ENCODE results near the gene SYNGR3.
A peak's percentile ranks its signal among the peaks of the same experiment; 100 is the strongest.
"Not testable (repeated sequence)": the region's sequence is repeated elsewhere in the genome, so short reads cannot be mapped to it uniquely, and the experiment has no call there.

Gene SYNGR3, protein sequence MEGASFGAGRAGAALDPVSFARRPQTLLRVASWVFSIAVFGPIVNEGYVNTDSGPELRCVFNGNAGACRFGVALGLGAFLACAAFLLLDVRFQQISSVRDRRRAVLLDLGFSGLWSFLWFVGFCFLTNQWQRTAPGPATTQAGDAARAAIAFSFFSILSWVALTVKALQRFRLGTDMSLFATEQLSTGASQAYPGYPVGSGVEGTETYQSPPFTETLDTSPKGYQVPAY

DNA sequence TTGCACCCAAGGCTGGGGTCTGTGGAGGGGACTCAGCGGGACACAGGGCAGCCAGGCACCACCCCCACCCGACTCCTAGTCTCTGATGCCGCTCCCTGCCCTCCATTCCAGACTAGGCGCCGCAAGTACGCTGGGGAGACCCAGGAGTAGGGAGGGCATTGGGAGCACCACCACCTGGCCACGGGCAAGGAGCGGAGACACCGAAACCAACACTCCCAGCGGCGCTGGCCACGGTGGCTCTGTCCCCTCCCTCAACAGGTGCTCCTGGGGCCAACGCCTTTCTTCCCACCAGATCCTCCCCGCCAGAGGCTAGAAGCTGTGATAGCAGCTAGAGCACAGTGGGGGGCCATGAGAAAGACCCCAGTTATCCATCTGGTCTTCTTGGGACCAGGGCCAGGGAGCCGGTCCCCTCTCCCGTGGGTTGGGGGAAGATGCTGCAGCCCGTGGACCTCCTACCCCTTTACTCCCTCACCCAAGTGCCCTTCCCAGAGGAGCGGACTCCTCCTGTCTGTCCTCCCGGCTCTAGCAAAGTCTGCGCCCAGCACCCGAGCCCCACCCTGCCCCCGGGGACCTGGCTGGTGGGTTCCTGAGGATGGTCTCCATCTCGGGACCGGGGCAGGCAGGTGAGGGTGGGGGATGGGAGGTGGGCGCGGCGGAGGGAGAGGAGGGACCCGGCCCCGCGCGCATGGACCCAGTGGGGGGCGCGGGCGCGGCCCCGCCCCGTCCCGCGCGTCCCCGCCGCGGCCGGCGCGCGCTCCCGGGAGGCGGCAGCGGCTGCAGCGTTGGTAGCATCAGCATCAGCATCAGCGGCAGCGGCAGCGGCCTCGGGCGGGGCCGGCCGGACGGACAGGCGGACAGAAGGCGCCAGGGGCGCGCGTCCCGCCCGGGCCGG lies at the start of gene SYNGR3:
SYNGR3 (plus strand) TSS at position 762 of the 892 bp plus-strand sequence. CDS start 133 bp downstream, outside the sequence.
- no peak for DNase-seq

DNA sequence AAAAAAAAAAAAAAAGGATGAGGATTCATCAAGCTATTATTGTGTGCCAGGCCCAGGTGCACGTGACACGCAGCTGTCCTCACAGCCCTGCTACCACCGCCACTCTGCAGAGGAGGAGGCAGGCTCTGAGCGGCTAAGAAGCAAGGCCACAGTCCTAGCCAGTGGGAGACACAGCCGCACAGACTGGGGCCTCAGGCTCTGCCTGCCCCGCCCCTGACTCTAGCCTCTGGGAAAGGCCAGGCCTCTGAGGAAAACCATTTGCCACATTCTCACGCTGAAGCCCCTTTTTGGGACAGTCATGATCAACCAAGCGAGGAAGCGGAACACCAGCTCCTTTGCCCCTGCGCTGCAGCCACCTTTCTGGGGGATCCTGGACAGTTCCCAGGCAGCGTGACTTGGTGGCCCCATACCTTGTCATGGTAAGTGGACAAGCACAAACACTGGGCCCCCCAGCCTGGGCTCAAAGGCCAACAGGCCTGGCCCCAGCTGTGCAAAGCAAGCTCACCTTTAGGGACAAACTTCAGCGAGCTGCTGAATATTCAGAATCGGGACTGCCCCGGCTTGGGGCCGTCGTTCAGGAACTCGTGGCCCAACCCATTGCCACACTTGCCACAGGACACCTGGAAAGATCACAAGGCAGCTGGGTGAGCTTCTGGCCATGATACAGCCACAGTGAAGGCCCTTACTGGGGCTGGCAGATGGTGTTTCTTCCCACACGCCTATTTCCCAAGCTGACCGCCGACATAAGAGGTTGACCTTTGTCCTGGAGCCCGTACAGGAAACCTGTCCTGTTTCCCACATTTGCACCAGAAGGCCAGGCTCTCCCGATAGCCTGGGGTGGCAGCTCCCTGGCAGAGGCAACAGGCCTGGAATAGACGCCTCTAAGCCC lies 49.3 kb upstream of the SYNGR3 start:
- no peak for DNase-seq

DNA sequence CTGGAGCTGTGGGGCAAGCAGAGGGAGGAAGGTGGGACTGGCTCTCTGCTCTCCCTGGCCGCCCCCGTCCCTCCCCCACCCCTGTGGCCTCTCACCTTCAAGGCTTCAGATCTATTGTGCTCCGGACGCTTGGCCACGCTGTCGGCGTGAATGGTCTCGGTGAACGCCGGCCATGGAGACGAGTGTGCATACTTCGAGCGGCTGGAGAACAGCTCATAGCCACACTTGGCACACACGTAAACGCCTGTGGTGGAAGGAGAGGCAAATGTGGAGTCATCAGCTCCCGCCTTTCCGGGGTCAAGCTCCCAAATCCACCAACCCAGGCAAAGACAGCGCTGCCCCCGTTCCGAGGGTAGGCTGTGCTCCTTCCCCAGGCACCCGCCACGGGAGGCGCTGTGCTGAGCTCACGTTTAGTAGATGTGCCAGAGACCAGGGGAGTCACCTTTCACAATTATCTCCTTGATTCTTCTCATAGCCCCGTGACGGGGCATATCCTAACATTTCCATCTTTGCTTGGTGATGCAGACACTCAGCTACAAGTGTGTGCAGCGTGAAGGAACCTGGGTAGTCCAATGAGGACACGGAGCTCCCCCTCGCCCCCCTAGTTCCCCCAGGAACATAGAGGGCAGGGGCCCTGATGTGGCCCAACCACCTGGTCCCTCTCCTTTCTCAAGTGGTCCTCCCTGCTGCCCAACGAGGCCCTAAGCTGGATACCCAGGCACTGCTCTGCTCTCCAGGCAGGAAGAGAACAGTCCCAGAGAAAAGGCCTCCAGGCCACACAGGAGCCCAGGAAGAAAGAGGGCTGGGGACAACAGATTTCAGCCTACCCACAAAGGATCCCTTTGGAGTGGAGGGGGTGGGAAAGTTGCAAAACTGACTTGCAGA lies 48.4 kb upstream of the SYNGR3 start:
- peak; percentile 49 for DNase-seq

DNA sequence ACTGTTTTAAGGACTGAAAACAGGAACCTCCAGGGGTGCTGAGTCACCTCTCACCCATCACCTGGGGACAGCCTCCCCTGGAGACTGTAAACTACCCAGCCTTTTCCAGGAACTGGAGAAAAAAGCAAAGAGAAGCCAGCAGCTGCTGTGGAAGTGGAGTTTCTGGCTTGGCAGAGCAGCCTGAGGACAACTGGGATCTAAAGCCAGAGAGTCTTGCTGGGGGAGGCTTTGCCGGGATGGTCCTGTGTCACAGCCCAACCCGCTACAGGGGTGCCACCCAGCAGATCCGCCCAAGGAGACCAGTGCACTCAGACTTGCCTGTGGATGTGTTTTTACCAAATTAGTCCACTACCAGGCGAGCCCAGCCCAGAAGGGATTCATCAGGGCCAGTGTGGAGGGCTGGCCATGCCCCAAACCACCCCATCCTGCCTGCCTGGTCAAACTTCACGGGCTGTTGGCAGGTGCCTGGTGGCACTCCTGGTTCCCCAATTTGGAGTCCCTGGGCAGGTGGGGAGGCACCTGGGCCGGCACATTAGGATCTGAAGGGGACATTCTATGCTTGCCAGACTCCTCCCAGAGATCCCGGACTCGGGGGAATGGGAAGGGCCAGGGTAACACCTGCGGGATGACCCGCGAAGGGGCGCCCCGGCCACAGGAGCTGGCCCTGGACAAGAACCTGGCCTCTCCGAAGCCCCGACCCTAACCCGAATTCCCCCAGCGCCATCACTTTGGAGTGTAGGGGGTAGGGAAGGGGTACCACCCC lies 47.5 kb upstream of the SYNGR3 start:
- DNase-seq = no peak

DNA sequence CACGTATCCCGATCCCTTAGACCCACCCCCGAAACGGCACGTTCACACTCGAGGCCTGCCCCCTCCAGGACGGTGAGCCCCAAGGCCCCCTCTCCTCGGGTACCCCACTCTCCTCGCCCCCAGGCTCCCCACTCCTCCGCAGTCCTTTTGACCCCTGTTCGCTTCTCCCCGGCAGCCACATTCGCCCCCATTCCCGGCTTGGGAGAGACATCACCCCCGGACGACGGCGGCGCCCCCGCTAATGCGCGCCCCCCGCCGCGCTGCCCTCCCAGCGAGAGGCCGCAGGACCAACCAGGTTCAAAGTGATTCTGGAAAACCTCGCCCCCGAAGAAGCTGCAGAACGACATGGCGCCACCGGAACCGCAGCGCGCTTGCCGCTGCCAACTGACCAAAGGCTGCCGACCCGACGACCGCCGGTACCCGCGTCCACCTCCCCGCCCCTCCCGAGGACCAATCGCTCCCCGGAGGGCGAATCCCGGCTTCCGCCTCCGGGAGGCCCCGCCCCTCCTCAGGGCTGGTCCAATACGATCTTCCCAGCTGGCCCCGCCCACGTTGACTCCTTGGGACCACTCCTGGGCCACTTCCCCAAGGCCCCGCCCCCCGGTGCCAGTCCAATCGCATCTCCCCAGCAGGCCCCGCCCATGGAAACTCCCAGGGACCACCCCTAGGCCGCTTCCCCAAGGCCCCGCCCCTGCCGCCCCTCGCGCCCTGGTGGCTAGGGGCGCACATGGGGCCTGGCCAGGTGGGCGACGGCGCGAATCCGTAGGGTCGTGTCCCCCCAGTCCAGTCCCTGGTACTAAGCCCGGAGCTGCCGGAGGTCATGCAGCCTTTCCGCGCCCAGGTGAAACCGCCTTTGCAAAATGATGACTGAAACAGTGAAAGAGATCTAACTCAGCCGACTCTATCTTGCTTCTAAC lies 46.7 kb upstream of the SYNGR3 start, which contains the start of gene MSRB1:
MSRB1 (minus strand) TSS at position 390 of the 917 bp plus-strand sequence; CDS start at position 347, 43 bp downstream.
- DNase-seq = peak; percentile 98

DNA sequence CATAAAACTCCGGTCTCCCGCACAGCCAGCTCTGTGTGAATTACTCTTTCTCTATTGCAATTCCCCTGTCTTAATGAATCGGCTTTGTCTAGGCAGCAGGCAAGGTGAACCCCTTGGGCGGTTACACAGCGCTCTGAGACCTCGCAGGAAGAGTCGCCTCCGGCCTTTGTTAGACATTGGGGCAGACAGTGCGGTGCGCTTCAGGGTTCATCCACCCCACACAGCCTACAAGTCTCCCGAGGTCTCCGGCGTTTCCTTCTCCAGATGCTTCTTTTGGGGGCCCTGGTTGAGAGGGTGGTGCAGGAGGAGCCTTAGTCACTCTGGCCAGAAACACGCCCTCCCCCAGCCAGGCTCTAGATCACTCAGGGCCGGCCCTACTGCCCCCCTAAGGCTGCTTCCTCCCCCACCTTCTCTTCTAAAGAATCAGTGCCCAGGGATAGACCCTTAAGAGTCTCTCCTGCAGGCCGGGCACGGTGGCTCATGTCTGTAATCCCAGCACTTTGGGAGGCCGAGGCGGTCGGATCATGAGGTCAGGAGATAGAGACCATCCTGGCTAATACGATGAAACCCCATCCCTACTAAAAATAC lies 45.1 kb upstream of the SYNGR3 start:
- no peak for DNase-seq

DNA sequence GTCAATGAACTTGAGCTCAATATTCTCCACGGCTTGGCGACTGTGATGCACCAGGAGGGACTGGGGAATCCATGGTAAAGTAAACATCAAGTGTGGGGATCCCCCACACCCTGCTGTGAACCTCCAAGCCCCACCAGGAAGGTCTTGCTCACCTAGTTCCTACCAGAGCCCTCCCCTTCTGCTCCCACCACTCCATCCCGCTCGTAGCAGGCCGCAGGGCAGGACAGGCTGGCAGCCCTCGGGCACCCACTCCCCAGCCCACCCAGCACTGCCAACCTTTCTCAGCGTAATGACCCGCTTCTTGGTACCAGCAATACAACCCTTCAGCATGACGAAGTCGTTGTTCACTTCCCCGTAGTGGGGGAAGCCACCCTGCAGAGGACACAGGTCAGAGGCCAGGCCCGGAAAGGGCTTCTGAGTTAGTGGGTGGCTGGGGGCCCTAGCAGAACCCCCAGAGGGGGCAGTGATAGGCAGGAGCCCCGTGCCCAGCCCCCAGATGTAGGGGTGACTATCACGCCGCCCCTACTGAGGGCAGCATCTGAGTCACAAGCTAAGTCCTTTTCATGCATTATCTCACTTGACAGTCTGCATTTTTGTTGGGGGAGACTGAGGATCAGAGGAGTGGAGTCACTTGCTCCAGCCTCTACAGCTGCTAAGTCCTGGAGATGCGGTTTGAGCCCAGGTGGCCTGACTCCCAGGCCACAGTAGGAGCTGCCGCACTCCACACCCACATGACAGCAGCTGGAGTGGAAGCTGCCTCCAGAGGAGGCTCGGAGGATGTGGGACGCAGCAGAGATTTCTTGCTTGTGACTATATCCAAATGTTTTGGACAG lies 44.0 kb upstream of the SYNGR3 start:
- no peak for DNase-seq

DNA sequence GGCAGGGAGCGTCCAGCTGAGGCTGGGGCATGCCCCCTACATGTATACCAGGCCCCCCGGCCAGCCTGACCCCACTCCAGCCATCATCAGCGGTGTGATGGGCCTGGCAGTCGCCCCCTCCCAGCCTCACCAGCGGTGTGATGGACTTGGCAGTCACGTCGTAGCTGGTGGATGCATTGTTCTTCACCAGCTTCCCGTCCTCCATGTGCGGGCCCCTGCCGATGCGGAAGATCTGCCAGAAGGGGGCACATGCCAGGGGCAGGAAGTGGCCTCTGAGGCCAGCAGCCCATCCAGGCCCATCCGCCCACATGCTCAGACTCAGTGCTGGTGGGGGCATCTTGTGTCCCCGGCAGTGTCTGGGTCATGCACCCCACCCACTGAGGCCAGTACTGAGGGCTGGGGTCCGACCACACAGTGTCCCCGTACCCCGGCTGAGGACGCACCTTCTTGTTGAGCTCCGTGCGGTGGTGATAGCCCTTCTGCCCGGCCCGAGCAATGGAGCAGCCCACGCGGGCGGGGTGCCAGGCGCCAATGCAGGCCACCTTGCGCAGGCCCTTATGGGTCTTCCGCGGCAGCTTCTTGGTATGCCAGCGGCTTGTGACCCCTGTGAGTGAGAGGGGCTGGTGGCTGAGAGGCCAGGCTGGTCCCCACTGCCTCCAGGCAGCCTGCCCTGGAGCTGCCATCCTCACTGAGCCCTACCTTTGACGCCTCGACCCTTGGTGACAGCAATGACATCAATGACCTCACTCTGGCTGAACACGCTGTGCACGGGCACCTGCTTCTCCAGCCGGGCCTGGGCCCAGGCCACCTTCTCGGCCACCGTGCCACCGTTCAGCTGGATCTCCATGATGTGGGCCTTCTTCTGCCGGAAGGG lies 43.0 kb upstream of the SYNGR3 start:
- no peak for DNase-seq

DNA sequence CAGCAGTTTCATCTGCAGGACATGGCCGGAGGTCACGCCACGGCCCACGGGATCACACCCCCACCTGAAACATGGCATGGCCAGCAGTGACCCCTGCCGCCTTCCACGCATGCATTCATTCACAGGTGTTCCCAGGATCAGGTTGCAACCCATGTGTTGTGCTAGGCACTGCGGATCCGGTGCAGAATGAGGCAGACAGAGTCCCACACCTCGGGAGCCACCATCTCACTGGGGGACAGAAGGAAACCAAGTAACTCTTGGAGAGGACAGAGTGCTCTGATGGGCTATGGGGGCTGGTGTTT lies 42.5 kb upstream of the SYNGR3 start:
- DNase-seq = no peak

DNA sequence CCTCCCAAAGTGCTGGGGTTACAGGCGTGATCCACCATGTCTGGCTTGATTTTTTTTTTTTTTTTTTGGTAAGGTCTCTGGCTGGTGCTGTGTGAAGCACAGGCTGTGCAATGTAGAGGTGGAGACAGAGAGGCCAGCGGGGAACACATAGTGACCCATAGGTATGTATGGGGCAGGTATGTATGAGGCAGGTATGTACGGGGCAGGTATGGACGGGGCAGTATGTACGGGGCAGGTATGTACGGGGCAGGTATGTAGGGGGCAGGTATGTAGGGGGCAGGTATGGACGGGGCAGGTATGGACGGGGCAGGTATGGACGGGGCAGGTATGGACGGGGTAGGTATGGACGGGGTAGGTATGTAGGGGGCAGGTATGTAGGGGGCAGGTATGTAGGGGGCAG lies 40.3 kb upstream of the SYNGR3 start:
- DNase-seq = no peak

DNA sequence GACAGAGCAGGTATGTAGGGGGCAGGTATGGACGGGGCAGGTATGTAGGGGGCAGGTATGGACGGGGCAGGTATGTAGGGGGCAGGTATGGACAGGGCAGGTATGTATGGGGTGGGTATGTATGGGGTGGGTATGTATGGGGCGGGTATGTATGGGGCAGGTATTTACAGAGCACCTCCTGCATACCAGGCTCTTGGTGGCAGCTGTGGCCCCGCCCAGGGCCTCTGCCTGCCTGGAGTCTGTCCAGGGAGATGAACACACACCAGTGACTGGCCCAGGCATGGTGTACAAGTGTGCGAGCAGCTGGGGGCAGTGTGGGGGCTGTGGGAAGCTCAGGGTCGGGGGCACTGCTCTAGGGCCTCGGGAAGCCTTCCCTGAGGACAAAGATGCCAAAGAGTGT lies 39.7 kb upstream of the SYNGR3 start:
- no peak for DNase-seq

DNA sequence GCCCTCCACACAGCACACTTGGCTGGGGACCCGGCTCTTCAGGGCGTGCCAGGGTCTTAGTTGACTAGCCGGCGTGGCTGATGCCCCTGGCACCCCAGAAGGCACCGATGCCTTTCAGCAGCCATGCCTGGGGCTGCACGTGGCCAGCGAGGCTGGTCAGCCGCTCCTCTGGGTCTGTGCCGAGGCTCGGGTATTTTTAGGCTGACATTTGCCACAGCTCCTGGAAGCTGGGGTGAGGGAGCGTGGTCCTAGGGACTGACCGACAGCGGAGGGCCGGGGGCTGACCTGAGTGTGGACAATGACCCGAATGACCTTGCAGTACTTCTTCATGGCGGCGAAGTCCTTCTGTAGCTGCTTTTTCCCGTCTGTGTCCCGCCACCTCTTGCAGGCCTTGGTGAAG lies 39.2 kb upstream of the SYNGR3 start:
- no peak for DNase-seq

DNA sequence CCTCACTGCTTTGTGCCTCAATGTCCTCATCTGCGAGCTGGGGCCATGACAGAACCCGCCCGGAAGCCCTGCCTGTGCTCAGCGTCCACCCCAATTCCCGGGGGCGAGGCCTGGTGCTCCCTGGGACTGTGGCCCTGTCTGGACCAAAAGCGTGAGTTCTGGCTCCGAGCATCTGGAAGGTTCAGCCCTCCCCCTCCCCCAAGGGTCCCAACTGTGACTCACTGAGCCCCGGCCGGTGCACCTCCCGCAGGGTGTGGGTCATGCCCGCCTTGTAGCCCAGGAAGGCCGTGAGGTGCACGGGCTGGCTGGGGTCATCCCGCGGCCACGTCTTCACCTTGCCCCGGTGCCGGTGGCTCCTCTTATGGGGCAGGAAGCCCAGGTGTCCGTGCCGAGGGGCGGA lies 36.0 kb upstream of the SYNGR3 start:
- DNase-seq = no peak

DNA sequence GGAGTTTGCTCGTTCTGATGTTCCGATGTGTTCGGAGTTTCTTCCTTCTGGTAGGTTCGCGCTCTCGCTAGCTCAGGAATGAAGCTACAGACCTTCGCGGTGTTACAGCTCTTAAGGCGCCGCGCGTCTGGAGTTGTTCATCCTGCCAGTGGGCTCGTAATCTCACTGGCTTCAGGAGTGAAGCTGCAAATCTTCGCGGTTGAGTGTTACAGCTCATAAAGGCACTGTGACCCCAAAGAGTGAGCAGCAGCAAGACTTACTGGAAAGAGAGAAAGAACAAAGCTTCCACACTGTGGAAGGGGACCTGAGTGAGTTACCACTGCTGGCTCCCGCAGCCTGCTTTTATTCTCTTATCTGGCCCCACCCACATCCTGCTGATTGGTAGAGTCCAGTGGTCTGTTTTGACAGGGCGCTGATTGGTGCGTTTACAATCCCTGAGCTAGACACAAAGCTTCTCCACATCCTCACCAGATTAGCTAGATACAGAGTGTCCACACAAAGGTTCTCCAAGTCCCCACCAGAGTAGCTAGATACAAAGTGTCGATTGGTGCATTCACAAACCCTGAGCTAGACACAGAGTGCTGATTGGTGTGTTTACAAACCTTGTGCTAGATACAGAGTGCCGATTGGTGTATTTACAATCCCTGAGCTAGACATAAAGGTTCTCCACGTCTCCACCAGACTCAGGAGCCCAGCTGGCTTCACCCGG lies 32.2 kb upstream of the SYNGR3 start:
- not testable (repeated sequence) for DNase-seq

DNA sequence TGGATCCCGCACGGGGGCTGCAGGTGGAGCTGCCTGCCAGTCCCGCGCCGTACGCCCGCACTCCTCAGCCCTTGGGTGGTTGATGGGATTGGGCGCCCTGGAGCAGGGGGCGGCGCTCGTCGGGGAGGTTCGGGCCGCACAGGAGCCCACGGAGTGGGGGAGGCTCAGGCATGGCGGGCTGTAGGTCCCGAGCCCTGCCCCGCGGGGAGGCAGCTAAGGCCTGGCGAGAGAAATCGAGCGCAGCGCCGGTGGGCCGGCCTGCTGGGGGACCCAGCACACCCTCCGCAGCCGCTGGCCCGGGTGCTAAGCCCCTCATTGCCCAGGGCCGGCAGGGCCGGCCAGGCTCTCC lies 31.7 kb upstream of the SYNGR3 start:
- DNase-seq = not testable (repeated sequence)

DNA sequence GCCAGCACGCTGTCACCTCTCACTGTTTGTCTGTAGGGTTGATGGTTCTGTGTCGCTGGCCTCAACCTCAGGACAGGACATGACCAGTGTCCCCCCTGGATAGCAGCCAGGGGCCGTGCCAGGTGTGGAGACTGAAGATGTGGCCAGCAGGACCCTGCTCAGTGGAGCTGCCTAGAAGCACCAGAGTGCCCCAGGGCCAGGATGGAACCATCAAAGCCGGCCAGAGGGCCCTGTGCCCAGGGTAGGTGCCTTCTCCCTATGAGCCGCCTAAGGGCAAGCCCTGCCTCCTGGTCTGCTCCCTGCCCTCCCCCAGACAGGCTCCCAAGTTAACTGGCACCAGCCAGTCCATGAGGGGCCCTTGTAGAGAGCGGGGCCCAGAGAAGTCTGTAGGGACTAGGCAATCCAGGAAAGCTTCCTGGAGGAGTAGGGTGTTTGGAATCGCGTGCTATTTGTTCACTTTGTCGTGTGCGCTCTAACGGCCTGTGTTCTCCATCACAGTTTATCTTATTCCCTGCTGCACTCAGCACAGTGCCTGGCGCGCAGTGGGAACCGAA lies 31.0 kb upstream of the SYNGR3 start:
- no peak for DNase-seq

Measured in fibroblast of skin of right biceps (primary cell).